Neural cell (in vitro differentiated cells): ENCODE results near the gene CTRB2.

ENCODE experiments used
- CTCF ChIP-seq: fragments of 450-650 bp; IDR thresholded peaks from 2 replicates; pipeline ENCODE4 v1.5.1; 2014; ENCODE audit warnings: antibody characterized with exemption, mild to moderate bottlenecking, moderate library complexity; ENCODE audit not compliant: poor library complexity, severe bottlenecking
- EZH2 ChIP-seq: fragments of 200-600, 300-800 bp; shearing (Covaris generic), sonication (generic); IDR thresholded peaks from 2 replicates; pipeline ENCODE4 v1.6.1; 2014; ENCODE audit warnings: antibody characterized with exemption, low read length, borderline replicate concordance, mild to moderate bottlenecking; ENCODE audit not compliant: insufficient read depth, poor library complexity, severe bottlenecking
- POLR2AphosphoS5 ChIP-seq: IDR thresholded peaks from 2 replicates; pipeline ENCODE4 v1.6.1; 2012
- REST ChIP-seq: IDR thresholded peaks from 2 replicates; pipeline ENCODE4 v1.6.1; 2012; ENCODE audit warnings: borderline replicate concordance
- TAF1 ChIP-seq: IDR thresholded peaks from 2 replicates; pipeline ENCODE4 v1.6.1; 2012; ENCODE audit warnings: low read depth

GRCh38 chr16:75225092-75225491, 18.1 kb upstream of the CTRB2 start:
- TF ChIP-seq REST = no peak
- no peak for TF ChIP-seq EZH2
- no peak for TF ChIP-seq POLR2AphosphoS5
- TF ChIP-seq CTCF = no peak
- no peak for TF ChIP-seq TAF1
